GM23338 (cell line): ENCODE data around the gene ISX. TPM values are rescaled to one million over a fixed set of nuclear protein-coding genes. Genes with fewer than 3 reads are reported as not detected.

Experiments
- ATAC-seq: fragments of 200-7000 bp; cut with Tn5 transposase; 3 replicates; pipeline ENCODE4 v1.9.1; 2020
- DNase-seq: peaks from one replicate; pipeline ENCODE4 v3.0.0-alpha.2; 2015; ENCODE audit warnings: low spot score
- H2AFZ ChIP-seq: fragments of 200-600 bp; sonication (generic); 2 replicates; pipeline ENCODE4 v1.8.0; 2016; ENCODE audit warnings: antibody characterized with exemption, mild to moderate bottlenecking, moderate library complexity
- H3F3A ChIP-seq: fragments of 200-600 bp; sonication (generic); replicated peaks from 2 replicates; pipeline ENCODE4 v1.8.0; 2017; ENCODE audit warnings: antibody characterized with exemption, mixed run types, low read depth
- H3K27ac ChIP-seq: fragments of 200-600 bp; sonication (generic); 2 replicates; pipeline ENCODE4 v1.6.1; 2016; ENCODE audit warnings: low read depth
- H3K27me3 ChIP-seq: fragments of 200-600 bp; sonication (generic); 2 replicates; pipeline ENCODE4 v1.8.0; 2016; ENCODE audit warnings: mild to moderate bottlenecking, mixed run types, moderate library complexity; ENCODE audit not compliant: insufficient read depth
- H3K36me3 ChIP-seq: fragments of 200-600 bp; sonication (generic); 2 replicates; pipeline ENCODE4 v1.8.0; 2016; ENCODE audit warnings: mild to moderate bottlenecking; ENCODE audit not compliant: insufficient read depth
- H3K4me1 ChIP-seq: fragments of 200-600 bp; sonication (generic); 2 replicates; pipeline ENCODE4 v1.8.0; 2016; ENCODE audit warnings: mild to moderate bottlenecking, moderate library complexity; ENCODE audit not compliant: insufficient read depth
- H3K4me2 ChIP-seq: fragments of 200-600 bp; sonication (generic); 2 replicates; pipeline ENCODE4 v1.7.1; 2017; ENCODE audit warnings: mixed run types
- H3K4me3 ChIP-seq: fragments of 200-600 bp; sonication (generic); 2 replicates; pipeline ENCODE4 v1.6.1; 2016; ENCODE audit warnings: mixed run types
- H3K79me2 ChIP-seq: fragments of 200-600 bp; sonication (generic); replicated peaks from 2 replicates; pipeline ENCODE4 v1.8.0; 2017; ENCODE audit warnings: mild to moderate bottlenecking; ENCODE audit not compliant: insufficient read depth
- H3K9me2 ChIP-seq: fragments of 200-600 bp; sonication (generic); 2 replicates; pipeline ENCODE4 v1.8.0; 2017; ENCODE audit not compliant: insufficient read depth
- H4K20me1 ChIP-seq: fragments of 200-600 bp; sonication (generic); replicated peaks from 2 replicates; pipeline ENCODE4 v1.8.0; 2017; ENCODE audit warnings: mild to moderate bottlenecking; ENCODE audit not compliant: insufficient read depth
- H3K27ac Mint-ChIP-seq: 2 replicates; pipeline ENCODE4 v1.8.0; 2020; ENCODE audit warnings: inconsistent platforms, mild to moderate bottlenecking, moderate library complexity, mixed read lengths
- H3K27me3 Mint-ChIP-seq: 3 replicates; pipeline ENCODE4 v1.8.0; 2022; ENCODE audit warnings: low read depth, mild to moderate bottlenecking, moderate library complexity, mixed read lengths, inconsistent platforms; ENCODE audit not compliant: insufficient read depth, poor library complexity
- H3K36me3 Mint-ChIP-seq: 3 replicates; pipeline ENCODE4 v1.8.0; 2021; ENCODE audit warnings: low read depth, mild to moderate bottlenecking, inconsistent platforms, moderate library complexity, mixed read lengths
- H3K4me1 Mint-ChIP-seq: 3 replicates; pipeline ENCODE4 v1.8.0; 2020; ENCODE audit warnings: mild to moderate bottlenecking, inconsistent platforms, mixed read lengths
- H3K4me3 Mint-ChIP-seq: 3 replicates; pipeline ENCODE4 v1.8.0; 2021; ENCODE audit warnings: moderate library complexity, mild to moderate bottlenecking, inconsistent platforms, mixed read lengths
- H3K9me3 Mint-ChIP-seq: 3 replicates; pipeline ENCODE4 v1.8.0; 2020; ENCODE audit warnings: moderate library complexity, mild to moderate bottlenecking, inconsistent platforms, mixed read lengths
- EZH2 ChIP-seq: fragments of 200-600 bp; sonication (generic); IDR thresholded peaks from one replicate; pipeline ENCODE4 v1.8.0; 2017; ENCODE audit warnings: antibody characterized with exemption, mild to moderate bottlenecking, low read depth; ENCODE audit not compliant: unreplicated experiment
- EZH2phosphoT487 ChIP-seq: fragments of 200-600 bp; sonication (generic); IDR thresholded peaks from one replicate; pipeline ENCODE4 v1.8.1; 2018; ENCODE audit warnings: antibody characterized with exemption; ENCODE audit not compliant: unreplicated experiment
- JUNB ChIP-seq: IDR thresholded peaks from one replicate; pipeline ENCODE4 v1.6.1; 2016; ENCODE audit warnings: antibody characterized with exemption; ENCODE audit not compliant: unreplicated experiment
- NANOG ChIP-seq: IDR thresholded peaks from 2 replicates; pipeline ENCODE4 v1.6.1; 2016; ENCODE audit warnings: antibody characterized with exemption, borderline replicate concordance
- POLR2AphosphoS5 ChIP-seq: IDR thresholded peaks from 2 replicates; pipeline ENCODE4 v1.6.1; 2016; ENCODE audit warnings: antibody characterized with exemption, low read depth
- STAT1 ChIP-seq: IDR thresholded peaks from one replicate; pipeline ENCODE4 v1.6.1; 2016; ENCODE audit warnings: antibody characterized with exemption; ENCODE audit not compliant: unreplicated experiment
- ZNF114 ChIP-seq: fragments of 250-450 bp; sonication (Bioruptor Pico); IDR thresholded peaks from 2 replicates; pipeline ENCODE4 v1.5.0; 2020; ENCODE audit warnings: mild to moderate bottlenecking, moderate library complexity
- ZNF331 ChIP-seq: fragments of 250-450 bp; sonication (Bioruptor Pico); IDR thresholded peaks from 2 replicates; pipeline ENCODE4 v1.5.0; 2020; ENCODE audit warnings: low read depth, mild to moderate bottlenecking, moderate library complexity
- polyA plus RNA-seq: library from polyadenylated mRNA; unstranded; fragments of >200 nt; fragmentation: Nextera tagmentation; extraction: Ambion mirVana; gene quantifications from 2 replicates; pipeline ENCODE4 v1.2.1, GENCODE V29; 2016
- total RNA-seq: library from RNA; depleted of rRNA; stranded (reverse); fragments of >200 nt; shearing (Covaris generic); gene quantifications from 2 replicates; pipeline ENCODE4 v1.2.3, GENCODE V29; 2014
- TF ChIP-seq, protein P1 (sequence below): IDR thresholded peaks from 2 replicates; pipeline ENCODE4 v1.6.1; 2016; ENCODE audit warnings: antibody characterized with exemption
- TF ChIP-seq, protein P2 (sequence below), 2 experiments: fragments of 200-600 bp in 1 of 2; sonication (generic) in 1 of 2; conservative IDR thresholded peaks; 2 replicates each; pipeline versions ENCODE4 v1.5.1 to v1.6.1; 2016 to 2017; ENCODE audit warnings: antibody characterized with exemption in 2 of 2, low read depth in 2 of 2, mild to moderate bottlenecking in 2 of 2, moderate library complexity in 1 of 2
- TF ChIP-seq, protein P3 (sequence below): fragments of 250-450 bp; sonication (Bioruptor Pico); IDR thresholded peaks from 2 replicates; pipeline ENCODE4 v1.5.0; 2020; ENCODE audit warnings: mild to moderate bottlenecking, moderate library complexity

ISX gene
- total and polyA plus RNA-seq, 2 experiments from 2014 or later = not detected

DNA sequence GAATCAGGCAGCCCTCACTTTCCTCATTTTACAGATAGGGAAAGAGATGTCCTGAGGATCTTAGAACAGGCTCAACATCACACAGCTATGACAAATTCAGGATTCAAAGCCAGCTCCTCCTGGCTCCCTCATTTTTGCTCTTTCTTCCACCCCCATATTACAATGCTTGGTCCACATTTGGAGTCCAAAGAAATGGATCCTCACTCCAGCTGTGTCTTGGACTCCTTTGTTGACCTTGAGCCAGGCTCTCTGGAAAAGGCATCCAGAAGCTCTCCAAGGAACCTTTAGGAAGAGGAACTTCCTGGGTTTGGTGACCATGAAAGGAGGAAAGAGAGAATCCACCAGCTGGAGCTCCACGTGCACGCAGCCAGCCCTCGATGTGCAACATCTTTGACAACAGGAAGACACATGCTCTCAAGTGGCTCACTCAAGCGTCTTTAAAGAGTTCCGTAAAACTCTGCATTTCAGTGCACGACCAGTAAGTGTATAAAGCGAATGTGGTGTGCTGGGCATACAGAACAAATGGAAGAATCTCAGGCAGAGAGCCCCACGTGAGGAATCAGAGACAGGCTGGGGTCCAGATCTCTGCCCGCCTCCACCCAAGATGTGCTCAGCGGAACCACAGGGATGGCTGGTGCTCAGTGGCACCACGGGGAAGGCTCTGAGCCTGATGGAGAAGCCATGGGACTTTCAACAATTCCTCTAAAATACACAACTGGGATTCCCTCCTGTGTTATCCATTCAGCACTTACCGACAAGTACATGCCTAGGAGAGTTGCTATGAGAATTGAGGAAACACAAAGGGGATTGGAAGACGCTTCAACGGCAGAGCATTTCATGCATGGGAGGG is 48.4 kb downstream of the ISX start (continued):
- TF ChIP-seq, protein P1, sequence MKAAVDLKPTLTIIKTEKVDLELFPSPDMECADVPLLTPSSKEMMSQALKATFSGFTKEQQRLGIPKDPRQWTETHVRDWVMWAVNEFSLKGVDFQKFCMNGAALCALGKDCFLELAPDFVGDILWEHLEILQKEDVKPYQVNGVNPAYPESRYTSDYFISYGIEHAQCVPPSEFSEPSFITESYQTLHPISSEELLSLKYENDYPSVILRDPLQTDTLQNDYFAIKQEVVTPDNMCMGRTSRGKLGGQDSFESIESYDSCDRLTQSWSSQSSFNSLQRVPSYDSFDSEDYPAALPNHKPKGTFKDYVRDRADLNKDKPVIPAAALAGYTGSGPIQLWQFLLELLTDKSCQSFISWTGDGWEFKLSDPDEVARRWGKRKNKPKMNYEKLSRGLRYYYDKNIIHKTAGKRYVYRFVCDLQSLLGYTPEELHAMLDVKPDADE = no peak
- TF ChIP-seq POLR2AphosphoS5 (no peak), STAT1 (no peak), ZNF331 (CRISPR knock-in tag) (no peak), EZH2phosphoT487 (no peak), NANOG (no peak)
- TF ChIP-seq, protein P2, sequence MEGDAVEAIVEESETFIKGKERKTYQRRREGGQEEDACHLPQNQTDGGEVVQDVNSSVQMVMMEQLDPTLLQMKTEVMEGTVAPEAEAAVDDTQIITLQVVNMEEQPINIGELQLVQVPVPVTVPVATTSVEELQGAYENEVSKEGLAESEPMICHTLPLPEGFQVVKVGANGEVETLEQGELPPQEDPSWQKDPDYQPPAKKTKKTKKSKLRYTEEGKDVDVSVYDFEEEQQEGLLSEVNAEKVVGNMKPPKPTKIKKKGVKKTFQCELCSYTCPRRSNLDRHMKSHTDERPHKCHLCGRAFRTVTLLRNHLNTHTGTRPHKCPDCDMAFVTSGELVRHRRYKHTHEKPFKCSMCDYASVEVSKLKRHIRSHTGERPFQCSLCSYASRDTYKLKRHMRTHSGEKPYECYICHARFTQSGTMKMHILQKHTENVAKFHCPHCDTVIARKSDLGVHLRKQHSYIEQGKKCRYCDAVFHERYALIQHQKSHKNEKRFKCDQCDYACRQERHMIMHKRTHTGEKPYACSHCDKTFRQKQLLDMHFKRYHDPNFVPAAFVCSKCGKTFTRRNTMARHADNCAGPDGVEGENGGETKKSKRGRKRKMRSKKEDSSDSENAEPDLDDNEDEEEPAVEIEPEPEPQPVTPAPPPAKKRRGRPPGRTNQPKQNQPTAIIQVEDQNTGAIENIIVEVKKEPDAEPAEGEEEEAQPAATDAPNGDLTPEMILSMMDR (conservative IDR thresholded peaks at IDR 0.05; ENCODE audit: low read depth in 2 of 2) = no peak

DNA sequence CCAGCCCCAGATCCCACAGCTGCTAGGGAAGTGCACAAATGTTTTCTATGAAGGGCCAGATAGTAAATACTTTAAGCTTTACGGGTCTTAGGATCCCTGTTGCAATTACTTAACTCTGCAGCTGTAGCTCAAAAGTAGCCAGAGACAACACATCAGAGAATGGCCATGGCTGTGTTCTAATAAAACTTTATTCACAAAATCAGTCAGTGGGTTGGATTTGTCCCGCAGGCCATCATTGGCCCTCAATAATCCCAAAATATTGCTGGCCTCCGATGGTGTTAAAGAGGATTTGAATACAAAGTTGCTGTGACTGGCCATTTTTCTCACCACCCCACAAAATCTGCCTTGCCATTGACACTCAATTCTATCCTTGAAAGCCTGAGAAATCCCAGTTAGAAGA is 49.6 kb downstream of the ISX start:
- H3K27me3 Mint-ChIP-seq = peaks cover 2% of the 10 kb centered on the region
- H3K27ac Mint-ChIP-seq = no peak overlapping the region
- Histone ChIP-seq H3K27me3 (no peaks in the 10 kb centered on the region), H3K4me3 (no peak overlapping the region), H3K27ac (no peak overlapping the region), H3K9me2 (peaks cover 4% of the 10 kb centered on the region; the same call in 1 of the 2 replicates), H3K79me2 (no peaks in the 10 kb centered on the region), H4K20me1 (no peaks in the 10 kb centered on the region), H3F3A (no peaks in the 10 kb centered on the region), H3K36me3 (no peaks in the 10 kb centered on the region), H3K4me1 (no peaks in the 10 kb centered on the region), H3K4me2 (no peak overlapping the region), H2AFZ (no peak overlapping the region)
- H3K4me3 Mint-ChIP-seq = no peak overlapping the region
- DNase-seq (no peak), ATAC-seq (no peak)
- no peaks in the 10 kb centered on the region for H3K4me1 Mint-ChIP-seq
- H3K36me3 Mint-ChIP-seq = no peaks in the 10 kb centered on the region
- H3K9me3 Mint-ChIP-seq = peaks cover 38% of the 10 kb centered on the region
- TF ChIP-seq POLR2AphosphoS5 = no peak
- TF ChIP-seq EZH2 = no peak
- TF ChIP-seq NANOG = no peak
- TF ChIP-seq, protein P3, sequence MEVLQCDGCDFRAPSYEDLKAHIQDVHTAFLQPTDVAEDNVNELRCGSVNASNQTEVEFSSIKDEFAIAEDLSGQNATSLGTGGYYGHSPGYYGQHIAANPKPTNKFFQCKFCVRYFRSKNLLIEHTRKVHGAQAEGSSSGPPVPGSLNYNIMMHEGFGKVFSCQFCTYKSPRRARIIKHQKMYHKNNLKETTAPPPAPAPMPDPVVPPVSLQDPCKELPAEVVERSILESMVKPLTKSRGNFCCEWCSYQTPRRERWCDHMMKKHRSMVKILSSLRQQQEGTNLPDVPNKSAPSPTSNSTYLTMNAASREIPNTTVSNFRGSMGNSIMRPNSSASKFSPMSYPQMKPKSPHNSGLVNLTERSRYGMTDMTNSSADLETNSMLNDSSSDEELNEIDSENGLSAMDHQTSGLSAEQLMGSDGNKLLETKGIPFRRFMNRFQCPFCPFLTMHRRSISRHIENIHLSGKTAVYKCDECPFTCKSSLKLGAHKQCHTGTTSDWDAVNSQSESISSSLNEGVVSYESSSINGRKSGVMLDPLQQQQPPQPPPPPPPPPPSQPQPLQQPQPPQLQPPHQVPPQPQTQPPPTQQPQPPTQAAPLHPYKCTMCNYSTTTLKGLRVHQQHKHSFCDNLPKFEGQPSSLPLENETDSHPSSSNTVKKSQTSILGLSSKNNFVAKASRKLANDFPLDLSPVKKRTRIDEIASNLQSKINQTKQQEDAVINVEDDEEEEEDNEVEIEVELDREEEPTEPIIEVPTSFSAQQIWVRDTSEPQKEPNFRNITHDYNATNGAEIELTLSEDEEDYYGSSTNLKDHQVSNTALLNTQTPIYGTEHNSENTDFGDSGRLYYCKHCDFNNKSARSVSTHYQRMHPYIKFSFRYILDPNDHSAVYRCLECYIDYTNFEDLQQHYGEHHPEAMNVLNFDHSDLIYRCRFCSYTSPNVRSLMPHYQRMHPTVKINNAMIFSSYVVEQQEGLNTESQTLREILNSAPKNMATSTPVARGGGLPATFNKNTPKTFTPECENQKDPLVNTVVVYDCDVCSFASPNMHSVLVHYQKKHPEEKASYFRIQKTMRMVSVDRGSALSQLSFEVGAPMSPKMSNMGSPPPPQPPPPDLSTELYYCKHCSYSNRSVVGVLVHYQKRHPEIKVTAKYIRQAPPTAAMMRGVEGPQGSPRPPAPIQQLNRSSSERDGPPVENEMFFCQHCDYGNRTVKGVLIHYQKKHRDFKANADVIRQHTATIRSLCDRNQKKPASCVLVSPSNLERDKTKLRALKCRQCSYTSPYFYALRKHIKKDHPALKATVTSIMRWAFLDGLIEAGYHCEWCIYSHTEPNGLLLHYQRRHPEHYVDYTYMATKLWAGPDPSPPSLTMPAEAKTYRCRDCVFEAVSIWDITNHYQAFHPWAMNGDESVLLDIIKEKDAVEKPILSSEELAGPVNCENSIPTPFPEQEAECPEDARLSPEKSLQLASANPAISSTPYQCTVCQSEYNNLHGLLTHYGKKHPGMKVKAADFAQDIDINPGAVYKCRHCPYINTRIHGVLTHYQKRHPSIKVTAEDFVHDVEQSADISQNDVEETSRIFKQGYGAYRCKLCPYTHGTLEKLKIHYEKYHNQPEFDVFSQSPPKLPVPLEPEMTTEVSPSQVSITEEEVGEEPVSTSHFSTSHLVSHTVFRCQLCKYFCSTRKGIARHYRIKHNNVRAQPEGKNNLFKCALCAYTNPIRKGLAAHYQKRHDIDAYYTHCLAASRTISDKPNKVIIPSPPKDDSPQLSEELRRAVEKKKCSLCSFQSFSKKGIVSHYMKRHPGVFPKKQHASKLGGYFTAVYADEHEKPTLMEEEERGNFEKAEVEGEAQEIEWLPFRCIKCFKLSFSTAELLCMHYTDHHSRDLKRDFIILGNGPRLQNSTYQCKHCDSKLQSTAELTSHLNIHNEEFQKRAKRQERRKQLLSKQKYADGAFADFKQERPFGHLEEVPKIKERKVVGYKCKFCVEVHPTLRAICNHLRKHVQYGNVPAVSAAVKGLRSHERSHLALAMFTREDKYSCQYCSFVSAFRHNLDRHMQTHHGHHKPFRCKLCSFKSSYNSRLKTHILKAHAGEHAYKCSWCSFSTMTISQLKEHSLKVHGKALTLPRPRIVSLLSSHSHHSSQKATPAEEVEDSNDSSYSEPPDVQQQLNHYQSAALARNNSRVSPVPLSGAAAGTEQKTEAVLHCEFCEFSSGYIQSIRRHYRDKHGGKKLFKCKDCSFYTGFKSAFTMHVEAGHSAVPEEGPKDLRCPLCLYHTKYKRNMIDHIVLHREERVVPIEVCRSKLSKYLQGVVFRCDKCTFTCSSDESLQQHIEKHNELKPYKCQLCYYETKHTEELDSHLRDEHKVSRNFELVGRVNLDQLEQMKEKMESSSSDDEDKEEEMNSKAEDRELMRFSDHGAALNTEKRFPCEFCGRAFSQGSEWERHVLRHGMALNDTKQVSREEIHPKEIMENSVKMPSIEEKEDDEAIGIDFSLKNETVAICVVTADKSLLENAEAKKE = no peak
- TF ChIP-seq, protein P2 (conservative IDR thresholded peaks at IDR 0.05; ENCODE audit: low read depth in 2 of 2) = no peak
- TF ChIP-seq JUNB = no peak
- no peak for TF ChIP-seq ZNF114
- no peak for TF ChIP-seq STAT1
